K562 (cell line): ENCODE results near the gene JAKMIP1. TPM values are rescaled to one million over a fixed set of nuclear protein-coding genes. Genes with fewer than 3 reads are reported as not detected.

ENCODE experiments used
- ATAC-seq: fragments of 200-7000 bp; cut with Tn5 transposase; 3 replicates; pipeline ENCODE4 v1.9.1; 2020; ENCODE audit warnings: moderate library complexity
- BruUV-seq: library from RNA; stranded (reverse); fragments of 400-500 nt; replicated peaks from 2 replicates; lab custom pipeline; 2021; lab: Mats Ljungman, UMichigan
- CTCF ChIA-PET: fragments of 300-600 bp; formaldehyde crosslinking; extraction: SDS; loops from one replicate; lab custom pipeline; 2021; ENCODE audit warnings: low intra/inter-chr PET ratio; lab: Yijun Ruan, JAX
- POLR2A ChIA-PET: fragments of 300-600, 350-650 bp; sonication (Branson Sonifier 250); formaldehyde crosslinking; extraction: SDS; loops from one replicate; lab custom pipeline; 2021; ENCODE audit warnings: antibody characterized with exemption, inconsistent platforms; lab: Yijun Ruan, JAX
- DNase-seq, 4 experiments: peaks; one replicate each; pipeline versions ENCODE4 v3.0.0 to v3.0.0-alpha.2; 2011 to 2018; ENCODE audit warnings: low spot score in 3 of 4, mixed read lengths in 3 of 4; ENCODE audit errors: extremely low read depth in 1 of 4
- FAIRE-seq: peaks from 2 replicates; lab custom pipeline; 2011; peaks lifted over from hg19 to GRCh38; lab: Jason Lieb, UNC
- H2AFZ ChIP-seq: 2 replicates; pipeline ENCODE4 v1.6.0; 2011; ENCODE audit warnings: low read depth, low read length, control low read depth, inconsistent platforms
- H3K27ac ChIP-seq: fragments of 200-600 bp; 3 replicates; pipeline ENCODE4 v1.8.0; 2011; ENCODE audit warnings: low read depth, mild to moderate bottlenecking, control low read depth, inconsistent platforms, low read length, moderate library complexity, mixed read lengths; ENCODE audit errors: extremely low read depth
- H3K27me3 ChIP-seq, 2 experiments: fragments of 300-600 bp in 1 of 2; 2 replicates in 1 of 2; 3 replicates in 1 of 2; pipeline versions ENCODE4 v1.6.0 to v1.8.0; 2011; ENCODE audit warnings: inconsistent platforms in 2 of 2, low read length in 2 of 2, mild to moderate bottlenecking in 1 of 2, mixed read lengths in 1 of 2, moderate library complexity in 1 of 2; ENCODE audit not compliant: control insufficient read depth in 2 of 2, insufficient read depth in 2 of 2
- H3K36me3 ChIP-seq: fragments of 300-600 bp; 3 replicates; pipeline ENCODE4 v1.8.0; 2011; ENCODE audit warnings: mild to moderate bottlenecking, low read length, inconsistent platforms; ENCODE audit not compliant: control insufficient read depth, insufficient read depth
- H3K4me1 ChIP-seq, 2 experiments: fragments of 200-600 bp in 1 of 2; replicated peaks in 1 of 2; 2 replicates in 1 of 2; 3 replicates in 1 of 2; pipeline versions ENCODE4 v1.5.1 to v1.8.0; 2011; ENCODE audit warnings: inconsistent platforms in 2 of 2, low read length in 2 of 2, mild to moderate bottlenecking in 1 of 2, mixed read lengths in 1 of 2, moderate library complexity in 1 of 2; ENCODE audit not compliant: control insufficient read depth in 2 of 2, insufficient read depth in 2 of 2
- H3K4me2 ChIP-seq: 2 replicates; pipeline ENCODE4 v1.6.1; 2011; ENCODE audit warnings: low read length, control low read depth, inconsistent platforms, mixed read lengths; ENCODE audit not compliant: insufficient read depth
- H3K4me3 ChIP-seq: fragments of 200-600 bp; sonication (generic), shearing (Covaris generic); 2 replicates; pipeline ENCODE4 v1.5.1; 2016; ENCODE audit warnings: control low read depth, inconsistent platforms
- H3K79me2 ChIP-seq: fragments of 200-600 bp; 3 replicates; pipeline ENCODE4 v1.8.0; 2011; ENCODE audit warnings: low read length, inconsistent platforms; ENCODE audit not compliant: control insufficient read depth, insufficient read depth
- H3K9ac ChIP-seq, 2 experiments: 2 replicates each; pipeline versions ENCODE4 v1.6.0 to v1.6.1; 2011; ENCODE audit warnings: low read depth in 2 of 2, low read length in 2 of 2, control low read depth in 1 of 2, inconsistent platforms in 1 of 2, mild to moderate bottlenecking in 1 of 2, mixed read lengths in 1 of 2; ENCODE audit not compliant: insufficient read depth in 1 of 2
- H3K9me1 ChIP-seq: one replicate; pipeline ENCODE4 v1.6.0; 2011; ENCODE audit warnings: inconsistent platforms, mild to moderate bottlenecking, low read length, moderate library complexity; ENCODE audit not compliant: control insufficient read depth, insufficient read depth
- H3K9me3 ChIP-seq: replicated peaks from 2 replicates; pipeline ENCODE4 v1.5.1; 2011; ENCODE audit warnings: low read depth, low read length, inconsistent platforms; ENCODE audit not compliant: control insufficient read depth, insufficient read depth
- H4K20me1 ChIP-seq: replicated peaks from 2 replicates; pipeline ENCODE4 v1.6.1; 2011; ENCODE audit warnings: low read length, inconsistent platforms, mixed read lengths; ENCODE audit not compliant: control insufficient read depth, insufficient read depth
- CREBBP ChIP-seq: IDR thresholded peaks from one replicate; pipeline ENCODE4 v1.6.1; 2012; ENCODE audit warnings: low read depth, mild to moderate bottlenecking, control low read depth, inconsistent platforms, low read length
- EWSR1 ChIP-seq: fragments of 450-650 bp; IDR thresholded peaks from 2 replicates; pipeline ENCODE4 v1.6.1; 2018; ENCODE audit warnings: borderline replicate concordance, mild to moderate bottlenecking, low read depth, moderate library complexity; ENCODE audit not compliant: partially characterized antibody
- NCOR1 ChIP-seq: fragments of 450-650 bp; IDR thresholded peaks from 2 replicates; pipeline ENCODE4 v1.6.1; 2016; ENCODE audit warnings: mild to moderate bottlenecking, moderate library complexity
- NFYB ChIP-seq: IDR thresholded peaks from 2 replicates; pipeline ENCODE4 v1.6.1; 2011; ENCODE audit warnings: mild to moderate bottlenecking, moderate library complexity; ENCODE audit not compliant: insufficient read length; ENCODE audit errors: extremely low read depth
- RBFOX2 ChIP-seq: fragments of 200-400 bp; formaldehyde crosslinking; IDR thresholded peaks from 2 replicates; pipeline ENCODE4 v1.6.1; 2017; ENCODE audit warnings: low read depth, mild to moderate bottlenecking, low read length, moderate library complexity
- SMAD4 ChIP-seq: fragments of 250-450 bp; sonication (Bioruptor Pico); conservative IDR thresholded peaks from 2 replicates; pipeline ENCODE4 v1.8.0; 2021; ENCODE audit warnings: inconsistent platforms, mild to moderate bottlenecking, moderate library complexity
- SOX6 ChIP-seq: fragments of 450-650 bp; IDR thresholded peaks from 2 replicates; pipeline ENCODE4 v1.6.1; 2014; ENCODE audit warnings: mild to moderate bottlenecking
- ZFP1 ChIP-seq: fragments of 450-650 bp; formaldehyde crosslinking; IDR thresholded peaks from 2 replicates; pipeline ENCODE4 v1.4.0; 2020; ENCODE audit warnings: mild to moderate bottlenecking, mixed read lengths
- ZNF133 ChIP-seq: fragments of 250-450 bp; sonication (Bioruptor Pico); IDR thresholded peaks from 2 replicates; pipeline ENCODE4 v1.4.0; 2020; ENCODE audit warnings: mild to moderate bottlenecking
- ZNF282 ChIP-seq: sonication (generic); formaldehyde crosslinking; IDR thresholded peaks from 2 replicates; pipeline ENCODE4 v1.8.1; 2023; ENCODE audit warnings: missing genetic modification reagents
- ZNF41 ChIP-seq: fragments of 250-450 bp; sonication (Bioruptor Pico); conservative IDR thresholded peaks from 2 replicates; pipeline ENCODE4 v1.4.0; 2020; ENCODE audit warnings: mild to moderate bottlenecking
- WGBS: fragments of 100-300 bp; shearing (Covaris generic); methylation state at CpG from one replicate; pipeline ENCODE4 v1.1.6; 2016; ENCODE audit warnings: low coverage, mixed read lengths; ENCODE audit not compliant: insufficient coverage; ENCODE audit errors: missing lambda C conversion rate; 5-methylcytosine and 5-hydroxymethylcytosine counted together
- in situ Hi-C: fragments of 300-500 bp; cut with MboI; formaldehyde crosslinking; loops from 4 replicates; pipeline ENCODE4 v1.15.0; 2018; ENCODE audit warnings: inconsistent platforms, mixed read lengths
- intact Hi-C: fragments of 100-400 bp; cut with micrococcal nuclease; formaldehyde crosslinking; loops from 2 replicates; pipeline ENCODE4 v1.14.2; 2022
- polyA plus RNA-seq, 8 experiments: library from polyadenylated mRNA; depleted of rRNA in 4 of 8; stranded (reverse) in 5 of 8; unstranded in 3 of 8; fragments of >200 nt; fragmentation: Nextera tagmentation in 2 of 8; fragmentation: Illumina TruSeq in 1 of 8; extraction: Ambion mirVana in 2 of 8; extraction: Trizol in 1 of 8; gene quantifications; 2 replicates each; pipeline versions ENCODE4 v1.2.1 to v1.2.3, GENCODE V29; 2011 to 2014; ENCODE audit warnings: inconsistent platforms in 1 of 8, missing spikeins in 1 of 8
- total RNA-seq, 7 experiments: library from RNA; depleted of rRNA in 6 of 7; stranded (reverse); fragments of >200 nt in 6 of 7; fragmentation: Illumina TruSeq in 2 of 7; extraction: Trizol in 2 of 7; gene quantifications; 2 replicates each; pipeline versions ENCODE4 v1.2.1 to v1.2.3, GENCODE V29; 2011 to 2021; ENCODE audit warnings: low replicate concordance in 1 of 7
- TF ChIP-seq, protein P1 (sequence below): sonication (generic); formaldehyde crosslinking; IDR thresholded peaks from 2 replicates; pipeline ENCODE4 v1.9.0; 2022; ENCODE audit warnings: mild to moderate bottlenecking, missing genetic modification reagents
- TF ChIP-seq, protein P2 (sequence below), 2 experiments: fragments of 450-650 bp; IDR thresholded peaks; 2 replicates each; pipeline ENCODE4 v1.6.1; 2018; ENCODE audit warnings: mild to moderate bottlenecking in 2 of 2, low read depth in 1 of 2; ENCODE audit not compliant: partially characterized antibody in 2 of 2
- TF ChIP-seq, protein P3 (sequence below): sonication (generic); formaldehyde crosslinking; IDR thresholded peaks from 2 replicates; pipeline ENCODE4 v1.8.0; 2023; ENCODE audit warnings: missing genetic modification reagents, mild to moderate bottlenecking, borderline replicate concordance

JAKMIP1 gene
- total and polyA plus RNA-seq, 9 of the 15 experiments (the other 6 are each of a cell fraction or from before 2014, with no cell fraction given) = not detected

DNA sequence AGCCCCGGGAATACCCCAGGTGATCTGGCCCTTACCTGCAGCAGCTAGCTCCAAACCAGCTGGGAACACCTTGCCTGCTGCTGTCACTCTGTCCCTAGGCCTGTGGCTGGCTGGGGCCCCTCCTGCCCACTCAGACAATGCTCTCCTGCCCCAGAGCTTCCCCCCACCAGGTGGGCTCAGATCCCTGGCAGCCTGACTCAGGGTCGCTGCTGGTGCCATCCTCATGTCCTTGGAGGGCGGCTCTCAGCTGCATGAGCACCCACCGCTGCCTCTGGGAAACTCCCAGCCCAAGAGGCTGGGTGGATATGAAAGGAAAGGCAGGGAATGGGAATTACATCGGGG lies 197.9 kb downstream of the JAKMIP1 start:
- Histone ChIP-seq H3K9ac (no peak overlapping the region), H3K79me2 (no peaks in the 10 kb centered on the region), H3K9me1 (no peaks in the 10 kb centered on the region), H3K4me1 (no peaks in the 10 kb centered on the region), H4K20me1 (no peaks in the 10 kb centered on the region), H3K4me3 (no peak overlapping the region), H2AFZ (no peak overlapping the region), H3K9me3 (peaks cover 3% of the 10 kb centered on the region; the same call in 1 of the 2 replicates), H3K4me2 (no peak overlapping the region), H3K36me3 (no peaks in the 10 kb centered on the region), H3K27ac (no peak overlapping the region), H3K27me3 (no peaks in the 10 kb centered on the region; a peak in 1 of 5 replicates)
- ChIA-PET POLR2A (interaction anchor here (0.6 kb wide), 1 partner anchor 113 kb away, joined by 6 read pairs; no protein-coding TSS in a partner anchor), CTCF (no interaction called here)
- intact Hi-C loops (no loop called here), in situ Hi-C loops (no loop called here)
- 0% methylated on average over 4 of the region's 5 CpGs for WGBS
- DNase-seq = no peak
- FAIRE-seq = no peak
- ATAC-seq = no peak
- no TSS peak for BruUV-seq
- TF ChIP-seq NFYB (no peak), NCOR1 (no peak), ZNF41 (no peak), SOX6 (no peak), CREBBP (no peak), ZNF282 (CRISPR knock-in tag) (no peak), EWSR1 (no peak), ZNF133 (no peak), SMAD4 (CRISPR knock-in tag) (no peak), ZFP1 (CRISPR knock-in tag) (no peak), RBFOX2 (no peak)
- TF ChIP-seq, protein P1, sequence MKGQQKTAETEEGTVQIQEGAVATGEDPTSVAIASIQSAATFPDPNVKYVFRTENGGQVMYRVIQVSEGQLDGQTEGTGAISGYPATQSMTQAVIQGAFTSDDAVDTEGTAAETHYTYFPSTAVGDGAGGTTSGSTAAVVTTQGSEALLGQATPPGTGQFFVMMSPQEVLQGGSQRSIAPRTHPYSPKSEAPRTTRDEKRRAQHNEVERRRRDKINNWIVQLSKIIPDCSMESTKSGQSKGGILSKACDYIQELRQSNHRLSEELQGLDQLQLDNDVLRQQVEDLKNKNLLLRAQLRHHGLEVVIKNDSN = no peak
- TF ChIP-seq, protein P2, sequence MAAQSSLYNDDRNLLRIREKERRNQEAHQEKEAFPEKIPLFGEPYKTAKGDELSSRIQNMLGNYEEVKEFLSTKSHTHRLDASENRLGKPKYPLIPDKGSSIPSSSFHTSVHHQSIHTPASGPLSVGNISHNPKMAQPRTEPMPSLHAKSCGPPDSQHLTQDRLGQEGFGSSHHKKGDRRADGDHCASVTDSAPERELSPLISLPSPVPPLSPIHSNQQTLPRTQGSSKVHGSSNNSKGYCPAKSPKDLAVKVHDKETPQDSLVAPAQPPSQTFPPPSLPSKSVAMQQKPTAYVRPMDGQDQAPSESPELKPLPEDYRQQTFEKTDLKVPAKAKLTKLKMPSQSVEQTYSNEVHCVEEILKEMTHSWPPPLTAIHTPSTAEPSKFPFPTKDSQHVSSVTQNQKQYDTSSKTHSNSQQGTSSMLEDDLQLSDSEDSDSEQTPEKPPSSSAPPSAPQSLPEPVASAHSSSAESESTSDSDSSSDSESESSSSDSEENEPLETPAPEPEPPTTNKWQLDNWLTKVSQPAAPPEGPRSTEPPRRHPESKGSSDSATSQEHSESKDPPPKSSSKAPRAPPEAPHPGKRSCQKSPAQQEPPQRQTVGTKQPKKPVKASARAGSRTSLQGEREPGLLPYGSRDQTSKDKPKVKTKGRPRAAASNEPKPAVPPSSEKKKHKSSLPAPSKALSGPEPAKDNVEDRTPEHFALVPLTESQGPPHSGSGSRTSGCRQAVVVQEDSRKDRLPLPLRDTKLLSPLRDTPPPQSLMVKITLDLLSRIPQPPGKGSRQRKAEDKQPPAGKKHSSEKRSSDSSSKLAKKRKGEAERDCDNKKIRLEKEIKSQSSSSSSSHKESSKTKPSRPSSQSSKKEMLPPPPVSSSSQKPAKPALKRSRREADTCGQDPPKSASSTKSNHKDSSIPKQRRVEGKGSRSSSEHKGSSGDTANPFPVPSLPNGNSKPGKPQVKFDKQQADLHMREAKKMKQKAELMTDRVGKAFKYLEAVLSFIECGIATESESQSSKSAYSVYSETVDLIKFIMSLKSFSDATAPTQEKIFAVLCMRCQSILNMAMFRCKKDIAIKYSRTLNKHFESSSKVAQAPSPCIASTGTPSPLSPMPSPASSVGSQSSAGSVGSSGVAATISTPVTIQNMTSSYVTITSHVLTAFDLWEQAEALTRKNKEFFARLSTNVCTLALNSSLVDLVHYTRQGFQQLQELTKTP (IDR thresholded peaks at IDR 0.05; ENCODE audit: low read depth in 1 of 2, partially characterized antibody in 2 of 2) = no peak
- TF ChIP-seq, protein P3, sequence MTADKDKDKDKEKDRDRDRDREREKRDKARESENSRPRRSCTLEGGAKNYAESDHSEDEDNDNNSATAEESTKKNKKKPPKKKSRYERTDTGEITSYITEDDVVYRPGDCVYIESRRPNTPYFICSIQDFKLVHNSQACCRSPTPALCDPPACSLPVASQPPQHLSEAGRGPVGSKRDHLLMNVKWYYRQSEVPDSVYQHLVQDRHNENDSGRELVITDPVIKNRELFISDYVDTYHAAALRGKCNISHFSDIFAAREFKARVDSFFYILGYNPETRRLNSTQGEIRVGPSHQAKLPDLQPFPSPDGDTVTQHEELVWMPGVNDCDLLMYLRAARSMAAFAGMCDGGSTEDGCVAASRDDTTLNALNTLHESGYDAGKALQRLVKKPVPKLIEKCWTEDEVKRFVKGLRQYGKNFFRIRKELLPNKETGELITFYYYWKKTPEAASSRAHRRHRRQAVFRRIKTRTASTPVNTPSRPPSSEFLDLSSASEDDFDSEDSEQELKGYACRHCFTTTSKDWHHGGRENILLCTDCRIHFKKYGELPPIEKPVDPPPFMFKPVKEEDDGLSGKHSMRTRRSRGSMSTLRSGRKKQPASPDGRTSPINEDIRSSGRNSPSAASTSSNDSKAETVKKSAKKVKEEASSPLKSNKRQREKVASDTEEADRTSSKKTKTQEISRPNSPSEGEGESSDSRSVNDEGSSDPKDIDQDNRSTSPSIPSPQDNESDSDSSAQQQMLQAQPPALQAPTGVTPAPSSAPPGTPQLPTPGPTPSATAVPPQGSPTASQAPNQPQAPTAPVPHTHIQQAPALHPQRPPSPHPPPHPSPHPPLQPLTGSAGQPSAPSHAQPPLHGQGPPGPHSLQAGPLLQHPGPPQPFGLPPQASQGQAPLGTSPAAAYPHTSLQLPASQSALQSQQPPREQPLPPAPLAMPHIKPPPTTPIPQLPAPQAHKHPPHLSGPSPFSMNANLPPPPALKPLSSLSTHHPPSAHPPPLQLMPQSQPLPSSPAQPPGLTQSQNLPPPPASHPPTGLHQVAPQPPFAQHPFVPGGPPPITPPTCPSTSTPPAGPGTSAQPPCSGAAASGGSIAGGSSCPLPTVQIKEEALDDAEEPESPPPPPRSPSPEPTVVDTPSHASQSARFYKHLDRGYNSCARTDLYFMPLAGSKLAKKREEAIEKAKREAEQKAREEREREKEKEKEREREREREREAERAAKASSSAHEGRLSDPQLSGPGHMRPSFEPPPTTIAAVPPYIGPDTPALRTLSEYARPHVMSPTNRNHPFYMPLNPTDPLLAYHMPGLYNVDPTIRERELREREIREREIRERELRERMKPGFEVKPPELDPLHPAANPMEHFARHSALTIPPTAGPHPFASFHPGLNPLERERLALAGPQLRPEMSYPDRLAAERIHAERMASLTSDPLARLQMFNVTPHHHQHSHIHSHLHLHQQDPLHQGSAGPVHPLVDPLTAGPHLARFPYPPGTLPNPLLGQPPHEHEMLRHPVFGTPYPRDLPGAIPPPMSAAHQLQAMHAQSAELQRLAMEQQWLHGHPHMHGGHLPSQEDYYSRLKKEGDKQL (CRISPR knock-in tag) = no peak
